Gastrocnemius medialis (tissue), 4 donors: ENCODE data around the gene HDAC3. TPM values are rescaled to one million over a fixed set of nuclear protein-coding genes. Genes with fewer than 3 reads are reported as not detected.

Source experiments
- ATAC-seq, 2 donors: fragments of 150-250 bp; one replicate each; pipeline ENCODE4 v1.9.1; 2016
- DNase-seq, 2 donors: peaks; one replicate each; pipeline ENCODE4 v3.0.0-alpha.2; 2019
- H3K27ac ChIP-seq, 4 donors: fragments of 200-600 bp; sonication (generic); 1 replicate in 1 of 4; 2 replicates in 3 of 4; pipeline ENCODE4 v1.5.1; 2016 to 2018; ENCODE audit warnings: mild to moderate bottlenecking in 2 of 4, moderate library complexity in 1 of 4
- H3K27me3 ChIP-seq, 3 donors: fragments of 200-600 bp; sonication (generic) in 2 of 3; 1 replicate in 1 of 3; 2 replicates in 2 of 3; pipeline versions ENCODE4 v1.5.1 to v1.6.0; 2016 to 2019; ENCODE audit warnings: mild to moderate bottlenecking in 1 of 3, moderate library complexity in 1 of 3
- H3K36me3 ChIP-seq, 2 donors: fragments of 200-600 bp; sonication (generic) in 1 of 2; one replicate each; pipeline ENCODE4 v1.5.1; 2017 to 2018
- H3K4me1 ChIP-seq, 2 donors: fragments of 200-600 bp; sonication (generic) in 1 of 2; one replicate each; pipeline ENCODE4 v1.5.1; 2016 to 2017; ENCODE audit warnings: mild to moderate bottlenecking in 2 of 2
- H3K4me3 ChIP-seq, 4 donors: fragments of 200-600 bp; sonication (generic) in 3 of 4; 1 replicate in 1 of 4; 2 replicates in 3 of 4; pipeline ENCODE4 v1.5.1; 2016 to 2019; ENCODE audit warnings: mild to moderate bottlenecking in 2 of 4
- H3K9me3 ChIP-seq, 3 donors: fragments of 200-600 bp; sonication (generic) in 2 of 3; 1 replicate in 1 of 3; 2 replicates in 2 of 3; pipeline ENCODE4 v1.5.1; 2016 to 2019
- CTCF ChIP-seq, 5 experiments: fragments of 450-650 bp in 3 of 5; fragments of 200-600 bp in 2 of 5; sonication (generic) in 2 of 5; IDR thresholded peaks in 4 of 5; conservative IDR thresholded peaks in 1 of 5; 1 replicate in 4 of 5; 2 replicates in 1 of 5; pipeline ENCODE4 v1.5.1; 2016 to 2019; ENCODE audit warnings: antibody characterized with exemption in 5 of 5, mild to moderate bottlenecking in 3 of 5, moderate library complexity in 3 of 5
- POLR2A ChIP-seq, 2 donors: fragments of 450-650 bp; IDR thresholded peaks; one replicate each; pipeline ENCODE4 v1.6.1; 2017; ENCODE audit warnings: antibody characterized with exemption in 2 of 2, mild to moderate bottlenecking in 2 of 2, moderate library complexity in 2 of 2
- in situ Hi-C, 4 donors: fragments of 200-750 bp; cut with MboI; loops; one replicate each; pipeline versions ENCODE4 v1.15.0 to v1.8.0; 2017; ENCODE audit warnings: low sequenced_read_pairs in 4 of 4
- intact Hi-C: fragments of 100-400 bp; cut with DNase I; formaldehyde crosslinking; loops from one replicate; pipeline ENCODE4 v1.15.1; 2023; ENCODE audit warnings: low total_unique reads
- total RNA-seq, 4 donors: library from RNA; depleted of rRNA; stranded (reverse); fragments of >200 nt; gene quantifications; one replicate each; pipeline versions ENCODE4 v1.1.0 to v1.2.3, GENCODE V29; 2016

HDAC3 gene
- total RNA-seq, 4 donors from 2014 or later = 29.8 to 40.7 (median 35.7) TPM

DNA sequence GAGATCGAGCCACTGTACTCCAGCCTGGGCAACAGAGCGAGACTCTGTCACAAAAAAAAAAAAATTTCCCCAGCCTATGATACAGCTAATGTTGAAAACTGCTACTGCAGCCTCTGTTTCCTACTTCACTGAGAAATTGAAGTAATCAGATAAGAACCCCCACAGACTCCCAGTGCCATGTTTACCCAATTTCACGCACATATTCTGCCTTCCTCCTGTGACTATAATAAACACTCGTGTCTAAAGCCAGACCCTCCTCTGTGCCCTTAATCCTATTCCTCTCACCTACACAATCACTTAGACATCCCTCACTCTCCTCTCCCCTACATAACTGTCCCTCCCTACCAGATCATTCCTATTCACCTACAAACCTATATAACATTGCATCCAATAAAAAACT, 39.0 kb upstream of the HDAC3 start:
- no peak overlapping the region for H3K4me3 ChIP-seq
- in situ Hi-C loops = loop anchor here (25.0 kb wide), 1 partner anchor 462 kb away; no protein-coding TSS in a partner anchor

GRCh38 chr5:141674747-141675146, 38.1 kb upstream of the HDAC3 start:
- Histone ChIP-seq H3K36me3 (no peaks in the 10 kb centered on the region), H3K27ac (no peak overlapping the region), H3K4me1 (no peaks in the 10 kb centered on the region), H3K27me3 (no peaks in the 10 kb centered on the region), H3K4me3 (no peak overlapping the region), H3K9me3 (no peaks in the 10 kb centered on the region)
- intact Hi-C loops (no loop called here), in situ Hi-C loops (loop anchor here (25.0 kb wide), 1 partner anchor 463 kb away; no protein-coding TSS in a partner anchor)
- TF ChIP-seq POLR2A (IDR thresholded peaks at IDR 0.05) = no peak
- no peak for TF ChIP-seq CTCF (IDR thresholded peaks at IDR 0.05 in 4 of 5, conservative IDR thresholded peaks at IDR 0.05 in 1 of 5)
- ATAC-seq = no peak
- DNase-seq = no peak

More for the DNA sequence above, 39.0 kb upstream of the HDAC3 start:
- Histone ChIP-seq H3K9me3 (no peaks in the 10 kb centered on the region), H3K27me3 (no peaks in the 10 kb centered on the region), H3K4me1 (no peaks in the 10 kb centered on the region), H3K27ac (no peak overlapping the region), H3K36me3 (no peaks in the 10 kb centered on the region)
- DNase-seq (no peak), ATAC-seq (no peak)
- TF ChIP-seq POLR2A (IDR thresholded peaks at IDR 0.05) (no peak), CTCF (IDR thresholded peaks at IDR 0.05 in 4 of 5, conservative IDR thresholded peaks at IDR 0.05 in 1 of 5) (no peak)
- intact Hi-C loops = no loop called here

- in situ Hi-C loops = no loop called here
- DNase-seq = no peak
- TF ChIP-seq POLR2A (IDR thresholded peaks at IDR 0.05) (no peak), CTCF (IDR thresholded peaks at IDR 0.05 in 4 of 5, conservative IDR thresholded peaks at IDR 0.05 in 1 of 5) (no peak)
Observed at GRCh38 chr5:141672841-141673813, 36.5 kb upstream of the HDAC3 start.

GRCh38 chr5:141672071-141672840, 35.6 kb upstream of the HDAC3 start:
- no peaks in the 10 kb centered on the region for H3K36me3 ChIP-seq
- TF ChIP-seq POLR2A (IDR thresholded peaks at IDR 0.05) = no peak
- no peak for TF ChIP-seq CTCF (IDR thresholded peaks at IDR 0.05 in 4 of 5, conservative IDR thresholded peaks at IDR 0.05 in 1 of 5)
- no peak for ATAC-seq

More at GRCh38 chr5:141672841-141673813, 36.5 kb upstream of the HDAC3 start:
- no peaks in the 10 kb centered on the region for H3K4me1 ChIP-seq
- H3K27me3 ChIP-seq = no peaks in the 10 kb centered on the region
- intact Hi-C loops = no loop called here
- no peak overlapping the region for H3K4me3 ChIP-seq
- no peaks in the 10 kb centered on the region for H3K36me3 ChIP-seq
- no peak for ATAC-seq
- no peaks in the 10 kb centered on the region for H3K9me3 ChIP-seq
- no peak overlapping the region for H3K27ac ChIP-seq

More at GRCh38 chr5:141672071-141672840, 35.6 kb upstream of the HDAC3 start:
- Histone ChIP-seq H3K4me3 (no peak overlapping the region), H3K4me1 (no peaks in the 10 kb centered on the region), H3K9me3 (no peaks in the 10 kb centered on the region), H3K27ac (no peak overlapping the region), H3K27me3 (no peaks in the 10 kb centered on the region)
- no peak for DNase-seq
- intact Hi-C loops (no loop called here), in situ Hi-C loops (no loop called here)
